ENCODE measurements around the gene TXNDC17. TPM values are rescaled to one million over a fixed set of nuclear protein-coding genes. Genes with fewer than 3 reads are reported as not detected.

Gene TXNDC17
- total and polyA plus RNA-seq, 2 of the 13 experiments (the other 11 are each of a cell fraction or from before 2014, with no cell fraction given), result 188 to 266 TPM

GRCh38 chr17:6651919-6652452 lies 11.1 kb downstream of the TXNDC17 start (continued):
- TF ChIP-seq ZBTB10 (CRISPR knock-in tag; IDR thresholded peaks at IDR 0.05; ENCODE audit: borderline replicate concordance), result peak; percentile 88
- no peak for TF ChIP-seq RORA (CRISPR knock-in tag; IDR thresholded peaks at IDR 0.05)
- TF ChIP-seq JUN (CRISPR knock-in tag; IDR thresholded peaks at IDR 0.05), result peak; percentile 22; the same call in 1 of the 2 replicates
- TF ChIP-seq NFIB (CRISPR knock-in tag; IDR thresholded peaks at IDR 0.05; ENCODE audit: borderline replicate concordance), result peak; percentile 87; the same call in 1 of the 2 replicates
- peak; percentile 99 for TF ChIP-seq ZNF407 (CRISPR knock-in tag; IDR thresholded peaks at IDR 0.05; ENCODE audit: not compliant biosample characterization)
- no peak for TF ChIP-seq AHDC1 (CRISPR knock-in tag; IDR thresholded peaks at IDR 0.05; ENCODE audit: borderline replicate concordance)
- TF ChIP-seq FOXK1 (CRISPR knock-in tag; IDR thresholded peaks at IDR 0.05; ENCODE audit: borderline replicate concordance, low read depth), result no peak
- TF ChIP-seq ZNF510 (CRISPR knock-in tag; IDR thresholded peaks at IDR 0.05; ENCODE audit: low read depth), result peak; percentile 98
- no peak for TF ChIP-seq TARDBP (CRISPR knock-in tag; IDR thresholded peaks at IDR 0.05)
- TF ChIP-seq ZNF30 (CRISPR knock-in tag; IDR thresholded peaks at IDR 0.05), result peak; percentile 99
- TF ChIP-seq BRCA1 (CRISPR knock-in tag; IDR thresholded peaks at IDR 0.05), result 0 out of 2 replicates have a peak, but pooled peaks have one; percentile 58
- TF ChIP-seq DMAP1 (CRISPR knock-in tag; IDR thresholded peaks at IDR 0.05), result peak; percentile 93
- TF ChIP-seq ZNF253 (CRISPR knock-in tag; IDR thresholded peaks at IDR 0.05; ENCODE audit: borderline replicate concordance), result peak; percentile 99

Data from HepG2 (cell line).